SH-SY5Y (cell line): ENCODE data around the gene MMP25.

Experiments used
- GATA2 ChIP-seq: IDR thresholded peaks from 2 replicates; pipeline ENCODE4 v1.6.1; 2011; ENCODE audit warnings: mild to moderate bottlenecking, low read depth, low read length
- GATA3 ChIP-seq: IDR thresholded peaks from 2 replicates; pipeline ENCODE4 v1.6.1; 2011; ENCODE audit warnings: low read depth, mild to moderate bottlenecking, low read length, moderate library complexity

MMP25 gene

GRCh38 chr16:3045758-3046640 lies at the start of gene MMP25:
Gene MMP25, plus strand, starts transcription at chr16:3046561. Its CDS starts 357 bp downstream, at chr16:3046918.
- TF ChIP-seq GATA2: no peak
- TF ChIP-seq GATA3: no peak

DNA sequence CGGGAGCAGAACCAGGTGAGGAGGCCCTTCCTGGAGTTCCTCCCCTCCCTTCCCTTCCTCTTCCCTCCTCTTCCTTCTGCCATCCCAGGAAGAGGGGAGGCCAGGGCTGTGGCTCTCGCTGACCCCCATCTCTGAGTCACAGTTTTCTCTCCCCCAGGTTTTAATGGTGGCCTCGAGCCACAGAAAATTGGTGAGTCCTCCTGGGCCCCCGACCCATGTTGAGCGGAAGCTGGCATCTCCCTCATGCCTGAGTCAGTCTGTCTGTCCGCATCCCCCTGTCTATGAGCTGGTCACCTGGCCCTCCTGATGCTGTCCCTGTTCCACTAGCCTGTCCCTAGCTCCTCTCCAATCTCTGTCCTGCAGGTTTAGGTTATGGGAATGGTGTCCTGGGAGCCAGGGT lies 46.4 kb upstream of the MMP25 start:
- no peak for TF ChIP-seq GATA2
- no peak for TF ChIP-seq GATA3

DNA sequence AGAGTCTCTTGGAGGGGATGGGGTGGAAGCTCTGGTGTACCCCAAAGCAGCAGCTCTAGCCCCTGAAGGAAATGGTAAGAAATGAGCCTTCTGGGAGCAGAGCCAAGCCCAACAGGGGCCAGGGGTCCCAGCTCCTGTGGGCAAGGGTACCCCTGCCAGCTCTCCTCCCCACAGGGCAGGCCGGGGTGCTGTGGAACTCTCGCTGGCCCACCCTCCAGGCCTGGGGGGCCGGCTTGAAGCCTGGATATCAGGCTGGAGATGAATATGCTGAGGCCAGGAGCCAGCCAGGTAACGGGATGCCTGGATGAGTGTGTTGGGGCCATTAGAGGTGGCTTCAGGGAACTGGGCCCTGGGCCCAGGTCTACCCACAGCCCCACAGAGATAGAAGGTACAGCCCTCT lies 45.8 kb upstream of the MMP25 start:
- no peak for TF ChIP-seq GATA2
- no peak for TF ChIP-seq GATA3

DNA sequence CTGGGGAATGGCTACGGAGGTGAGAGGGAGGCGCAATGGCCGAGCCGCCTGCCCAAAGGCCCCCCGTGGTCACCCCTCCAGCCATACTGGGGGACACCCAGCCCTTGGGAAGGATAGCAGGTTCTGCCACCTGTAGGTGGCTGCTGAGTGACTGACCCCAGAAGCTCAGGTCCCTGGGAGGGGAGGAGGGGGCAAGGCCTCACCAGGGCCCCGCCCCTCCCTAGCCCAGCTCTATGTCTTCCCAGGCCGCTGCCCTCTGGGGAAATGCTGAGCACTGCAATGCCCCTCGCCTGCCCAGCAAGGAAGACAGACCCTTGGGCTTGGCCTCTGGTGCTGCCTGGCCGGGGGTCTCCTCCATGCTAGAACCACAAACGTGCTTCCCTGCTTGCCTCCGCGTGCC lies 45.0 kb upstream of the MMP25 start:
- TF ChIP-seq GATA2 (no peak), GATA3 (no peak)

GRCh38 chr16:3003582-3004270 lies 42.6 kb upstream of the MMP25 start:
- TF ChIP-seq GATA3 (no peak), GATA2 (no peak)

DNA sequence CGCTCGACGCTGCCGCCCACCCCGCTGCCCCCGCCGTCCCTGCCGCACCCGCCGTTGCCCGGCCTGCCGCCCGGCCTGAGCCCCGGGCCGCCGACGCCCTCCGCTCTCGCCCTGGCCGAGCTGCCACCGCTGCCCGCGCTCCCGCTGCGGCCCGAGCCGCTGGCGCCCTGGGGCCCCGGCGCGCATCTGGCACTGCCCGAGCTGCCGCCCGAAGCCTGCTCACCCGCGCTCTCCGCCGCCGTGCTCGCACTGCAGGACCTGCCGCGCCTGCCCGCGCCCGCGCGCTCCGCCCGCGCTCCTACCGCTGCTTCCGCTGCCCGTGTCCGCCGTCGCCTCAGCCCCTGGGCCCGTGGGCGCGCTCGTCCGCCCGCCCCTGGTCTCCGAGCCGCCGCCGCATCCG lies 42.0 kb upstream of the MMP25 start:
- TF ChIP-seq GATA3: no peak
- TF ChIP-seq GATA2: no peak

DNA sequence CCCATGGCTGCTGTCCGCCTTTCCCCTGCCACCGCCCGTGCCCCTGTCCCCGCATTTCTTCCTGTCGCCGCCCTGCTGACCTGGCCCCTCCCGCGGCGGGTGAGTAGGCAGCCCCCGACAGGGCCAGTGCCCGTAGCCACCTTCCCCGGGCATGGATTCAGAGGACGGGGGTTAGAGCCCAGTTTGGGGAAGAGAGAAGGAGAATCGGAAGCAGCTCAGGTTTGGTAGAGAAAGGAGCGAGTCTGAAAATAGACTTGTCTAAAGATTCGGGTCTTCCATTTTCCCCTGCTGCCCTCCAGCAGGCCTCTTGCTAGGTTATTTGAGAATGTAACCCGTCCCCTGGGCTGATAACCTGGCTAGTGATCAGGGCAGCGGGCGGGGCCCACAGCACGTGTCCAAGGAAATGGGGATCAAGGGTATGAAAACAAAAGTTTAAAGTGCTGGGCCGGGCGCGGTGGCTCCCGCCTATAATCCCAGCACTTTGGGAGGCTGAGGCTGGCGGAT lies 41.5 kb upstream of the MMP25 start:
- TF ChIP-seq GATA3: no peak
- no peak for TF ChIP-seq GATA2

- TF ChIP-seq GATA2 (no peak), GATA3 (no peak)
Observed at GRCh38 chr16:3007059-3007956, 39.1 kb upstream of the MMP25 start.

- no peak for TF ChIP-seq GATA2
- no peak for TF ChIP-seq GATA3
Observed at GRCh38 chr16:3007957-3008689, 38.2 kb upstream of the MMP25 start.

DNA sequence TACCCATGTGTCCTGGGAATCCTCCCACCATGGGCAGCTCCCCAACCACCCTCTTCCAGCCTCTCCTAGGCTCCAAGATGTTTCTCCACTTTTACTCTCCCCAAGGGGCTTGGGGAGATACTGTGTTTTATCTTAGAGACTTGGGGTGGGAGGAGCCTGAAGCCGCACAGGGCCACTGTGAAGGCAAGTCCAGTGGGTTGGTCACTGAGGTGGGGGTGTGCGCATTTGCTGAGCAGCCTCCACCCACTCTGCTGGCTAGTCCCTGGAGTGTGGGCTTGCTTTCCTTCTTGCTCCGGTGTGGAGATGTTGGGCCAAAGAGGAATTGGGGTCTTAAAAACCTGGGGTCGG lies 37.7 kb upstream of the MMP25 start:
- TF ChIP-seq GATA3: no peak
- TF ChIP-seq GATA2: no peak

- TF ChIP-seq GATA2: no peak
- TF ChIP-seq GATA3: no peak
Observed at GRCh38 chr16:3009568-3010390, 36.6 kb upstream of the MMP25 start.

DNA sequence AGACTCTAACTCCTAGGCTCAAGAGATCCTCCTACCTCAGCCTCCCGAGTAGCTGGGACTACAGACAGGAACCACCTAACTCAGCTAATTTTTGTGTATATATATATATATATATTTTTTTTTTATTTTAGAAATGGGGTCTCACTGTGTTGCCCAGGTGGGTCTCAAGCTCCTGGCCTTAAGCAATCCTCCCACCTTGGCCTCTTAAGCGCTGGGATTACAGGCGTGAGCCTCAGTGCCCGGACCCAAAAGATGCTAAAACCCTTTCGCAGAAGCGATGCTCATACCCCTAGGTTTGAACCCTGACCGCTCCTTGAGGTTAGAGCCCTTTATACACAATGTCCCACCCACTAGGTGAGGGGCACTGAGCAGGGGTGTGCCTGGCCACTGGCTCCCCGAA lies 35.9 kb upstream of the MMP25 start:
- TF ChIP-seq GATA3 (no peak), GATA2 (no peak)

- no peak for TF ChIP-seq GATA2
- TF ChIP-seq GATA3: no peak
Observed at GRCh38 chr16:3012246-3012645, 34.1 kb upstream of the MMP25 start.
